ENCODE measurements around the gene SPANXB1. TPM values are rescaled to one million over a fixed set of nuclear protein-coding genes. Genes with fewer than 3 reads are reported as not detected.
"Not testable (repeated sequence)": the region's sequence is repeated elsewhere in the genome, so short reads cannot be mapped to it uniquely, and the experiment has no call there.

Gene SPANXB1, protein sequence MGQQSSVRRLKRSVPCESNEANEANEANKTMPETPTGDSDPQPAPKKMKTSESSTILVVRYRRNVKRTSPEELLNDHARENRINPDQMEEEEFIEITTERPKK
- total RNA-seq (2012; rRNA removed) (not detected in 2 replicates), polyA plus RNA-seq (2012; rRNA removed) (not detected in 2 replicates), Bru-seq, nascent RNA (not detected), BruChase-seq, experiment 1, labeled RNA remaining after a 6-hour chase (not detected), BruChase-seq, experiment 2, labeled RNA remaining after a 2-hour chase (not detected)
- not detected in 2 replicates for polyA plus RNA-seq (2012; cell fraction: cytosol; rRNA removed)
- polyA plus RNA-seq (2012; cell fraction: nucleus; rRNA removed; ENCODE audit: low replicate concordance): not detected in 2 replicates
- long read RNA-seq: 0 reads

DNA sequence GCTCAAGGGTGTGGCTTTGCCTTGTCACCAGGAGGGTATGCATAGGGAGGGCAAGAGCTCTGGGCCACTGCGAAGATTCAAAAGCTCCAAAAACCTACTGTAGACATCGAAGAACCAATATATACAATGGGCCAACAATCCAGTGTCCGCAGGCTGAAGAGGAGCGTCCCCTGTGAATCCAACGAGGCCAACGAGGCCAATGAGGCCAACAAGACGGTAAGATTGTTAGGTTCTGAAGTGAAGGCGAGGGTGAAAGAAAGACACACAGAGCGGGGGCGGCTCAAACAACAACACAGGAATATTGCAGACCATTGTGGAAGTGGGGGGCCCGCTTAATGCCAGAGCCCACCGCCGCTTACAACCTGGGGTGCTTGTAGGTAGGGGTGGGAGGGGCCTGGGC lies at the start of gene SPANXB1:
SPANXB1 (plus strand) TSS at position 27 of the 400 bp plus-strand sequence; CDS start at position 127, 100 bp downstream.
- 68% methylated on average over 6 of the region's 13 CpGs; no CpG with 5 or more reads in 1 of the 2 experiments for WGBS, 2 experiments (ENCODE audit: extremely low coverage in 2 of 2, insufficient read length in 1 of 2)

More for the DNA sequence above, at the start of gene SPANXB1:
- H2BK20ac ChIP-seq (ENCODE audit: low read depth, low read length); ATAC-seq (ENCODE audit: low read depth); H2AK5ac ChIP-seq (ENCODE audit: low read depth, low read length); H3K9me1 ChIP-seq (ENCODE audit: insufficient read depth, low read length); H3K27ac ChIP-seq (ENCODE audit: insufficient read depth, low read length); DNase-seq; H3K56ac ChIP-seq (ENCODE audit: extremely low read depth, insufficient read depth, low read length); H3K23ac ChIP-seq (ENCODE audit: low read depth, low read length); H4K91ac ChIP-seq (ENCODE audit: insufficient read depth, low read depth, low read length); H3K27me3 ChIP-seq (ENCODE audit: control insufficient read depth, insufficient read depth, low read length); H3K36me3 ChIP-seq (ENCODE audit: control insufficient read depth, insufficient read depth, low read length); H4K8ac ChIP-seq (ENCODE audit: low read depth in 2 of 2, low read length in 2 of 2); H3K4me3 ChIP-seq (ENCODE audit: insufficient read depth, low read depth, low read length); H4K20me1 ChIP-seq (ENCODE audit: insufficient read depth, low read length); H3K9ac ChIP-seq (ENCODE audit: low read depth, low read length); H2AFZ ChIP-seq (replicated peaks; ENCODE audit: low read length, poor library complexity); H3K4me2 ChIP-seq (ENCODE audit: low read depth, low read length); CTCF ChIA-PET; H4K5ac ChIP-seq (ENCODE audit: low read depth, low read length); H2BK15ac ChIP-seq (ENCODE audit: low read depth, low read length); H2BK120ac ChIP-seq (ENCODE audit: low read depth, low read length); H3K79me1 ChIP-seq (ENCODE audit: low read depth in 1 of 2, low read length in 2 of 2); H3K4me1 ChIP-seq (ENCODE audit: control insufficient read depth, insufficient read depth, low read length); H2BK5ac ChIP-seq (ENCODE audit: low read depth, low read length, poor library complexity, severe bottlenecking); H3K4ac ChIP-seq (ENCODE audit: low read depth, low read length); BruUV-seq (replicated peaks); in situ Hi-C loops (cut with MboI; ENCODE audit: low sequenced_read_pairs); intact Hi-C loops (cut with micrococcal nuclease); POLR2A ChIA-PET (ENCODE audit: unreplicated experiment); H3K9me3 ChIP-seq (ENCODE audit: control insufficient read depth, insufficient read depth, low read length); H3K14ac ChIP-seq (replicated peaks; ENCODE audit: low read depth, low read length); H3K18ac ChIP-seq (ENCODE audit: low read depth, low read length); dilution Hi-C loops (cut with HindIII; ENCODE audit: low sequenced_read_pairs, unreplicated experiment): not testable (repeated sequence)
- peak within 1 kb of the TSS; percentile 70 for H2AK9ac ChIP-seq (replicated peaks; ENCODE audit: low read depth, low read length, poor library complexity)

Data from IMR-90 (cell line).